NCI-H774 (cell line): Measurements from ENCODE around the gene TMEM165.

Source experiments
- DNase-seq: peaks from one replicate; lab custom pipeline; 2025; lab: John Stamatoyannopoulos, UW

TMEM165 gene

DNA sequence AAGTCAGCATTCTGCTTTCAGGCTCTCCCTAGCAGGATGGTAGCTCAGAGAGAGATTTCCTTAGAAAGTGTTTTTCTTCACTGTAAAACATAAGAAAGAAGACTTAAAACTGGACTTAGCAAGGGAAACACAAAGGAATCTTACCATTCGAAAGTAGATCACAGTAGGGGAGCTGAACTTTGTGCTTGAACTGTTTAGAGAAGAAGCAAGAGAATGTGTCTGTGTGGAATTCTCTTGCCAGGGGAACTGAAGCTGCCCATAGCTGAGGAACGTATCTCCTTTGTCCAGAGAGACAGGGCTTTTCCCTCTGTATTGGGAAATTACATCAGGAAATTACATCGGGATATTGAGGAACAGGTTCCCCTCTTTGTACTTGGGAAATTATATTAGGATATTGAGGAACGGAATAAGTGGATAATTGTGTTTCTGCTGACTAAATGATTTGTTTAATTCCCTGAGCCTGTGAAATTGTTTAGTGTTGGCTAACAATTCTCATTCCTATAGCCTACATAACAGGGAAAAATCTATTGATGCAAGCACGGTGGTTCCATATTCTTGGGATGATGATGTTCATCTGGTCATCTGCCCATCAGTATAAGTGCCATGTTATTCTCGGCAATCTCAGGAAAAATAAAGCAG, 28.6 kb upstream of the TMEM165 start:
- no peak for DNase-seq

DNA sequence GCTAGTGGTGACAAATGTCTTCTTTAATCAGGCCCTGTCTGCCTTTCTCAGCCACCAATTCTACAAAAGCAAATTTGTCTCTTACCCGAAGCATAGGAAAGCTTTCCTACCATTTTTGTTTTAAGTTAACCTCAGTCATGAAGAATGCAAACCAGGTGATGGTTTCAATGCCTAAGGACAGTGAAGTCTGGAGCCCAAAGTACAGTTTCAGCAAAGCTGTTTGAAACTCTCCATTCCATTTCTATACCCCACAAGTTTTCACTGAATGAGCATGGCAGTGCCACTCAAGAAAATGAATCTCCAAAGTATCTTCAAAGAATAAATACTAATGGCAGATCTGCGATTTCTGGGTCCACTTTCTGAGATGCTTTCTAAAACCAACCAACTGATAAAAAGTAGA, 25.8 kb upstream of the TMEM165 start:
- DNase-seq: no peak

DNA sequence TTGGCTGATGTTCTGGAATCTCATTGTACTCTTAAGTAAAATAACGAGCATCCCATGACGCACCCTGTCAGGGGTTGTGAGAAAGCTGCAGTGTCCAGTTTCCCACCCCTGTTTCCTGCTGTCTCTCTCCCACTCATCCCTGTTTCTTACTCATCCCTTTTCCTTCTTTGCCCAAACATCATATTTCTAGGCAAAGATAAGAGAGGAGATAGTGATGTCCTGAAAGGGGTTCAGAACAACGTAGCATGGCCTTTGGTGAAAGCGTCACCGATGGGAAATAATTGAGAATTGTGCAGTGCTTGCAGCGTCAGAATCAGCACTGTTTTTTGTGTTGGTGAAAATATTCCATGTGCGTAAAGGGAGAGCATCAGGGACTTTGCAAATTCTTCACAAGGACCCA, 23.5 kb upstream of the TMEM165 start:
- no peak for DNase-seq

DNA sequence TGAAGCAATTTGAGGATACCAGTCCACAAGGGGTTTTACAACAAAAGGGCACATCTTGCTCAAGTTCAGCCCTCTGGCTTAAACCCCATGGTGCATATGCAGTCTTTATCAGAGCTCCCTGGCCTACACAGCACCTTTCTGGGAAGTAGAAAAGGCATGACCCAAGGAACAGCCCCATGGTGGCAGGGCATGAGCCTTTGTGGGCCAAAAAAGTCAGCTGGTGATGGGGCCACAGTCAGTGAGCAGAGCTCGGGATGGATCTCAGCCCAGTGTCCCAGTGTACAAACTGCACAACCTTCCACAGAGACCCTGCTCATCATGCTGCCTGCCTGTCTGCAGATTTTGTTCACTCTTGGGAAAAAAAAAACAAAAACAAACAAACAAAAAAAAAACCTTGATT, 22.3 kb upstream of the TMEM165 start:
- no peak for DNase-seq

DNA sequence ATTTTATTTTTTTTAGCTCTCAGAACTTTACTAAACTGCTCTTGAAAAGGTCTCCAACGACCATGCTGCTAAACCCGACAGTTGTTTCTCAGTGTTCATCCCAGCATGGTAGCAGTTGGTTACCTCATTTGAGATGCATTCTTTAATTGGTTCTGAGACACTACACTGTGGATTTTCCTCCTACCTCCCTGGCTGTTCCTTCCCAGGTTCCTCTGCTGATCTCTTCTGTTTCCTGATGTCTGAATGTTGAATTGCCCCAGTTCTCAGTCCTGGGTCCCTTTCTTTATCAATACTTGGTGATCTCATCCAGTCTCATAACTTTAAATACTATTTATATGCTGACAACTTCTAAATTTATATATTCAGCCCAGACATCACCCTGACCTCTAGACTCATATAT, 19.1 kb upstream of the TMEM165 start:
- no peak for DNase-seq

DNA sequence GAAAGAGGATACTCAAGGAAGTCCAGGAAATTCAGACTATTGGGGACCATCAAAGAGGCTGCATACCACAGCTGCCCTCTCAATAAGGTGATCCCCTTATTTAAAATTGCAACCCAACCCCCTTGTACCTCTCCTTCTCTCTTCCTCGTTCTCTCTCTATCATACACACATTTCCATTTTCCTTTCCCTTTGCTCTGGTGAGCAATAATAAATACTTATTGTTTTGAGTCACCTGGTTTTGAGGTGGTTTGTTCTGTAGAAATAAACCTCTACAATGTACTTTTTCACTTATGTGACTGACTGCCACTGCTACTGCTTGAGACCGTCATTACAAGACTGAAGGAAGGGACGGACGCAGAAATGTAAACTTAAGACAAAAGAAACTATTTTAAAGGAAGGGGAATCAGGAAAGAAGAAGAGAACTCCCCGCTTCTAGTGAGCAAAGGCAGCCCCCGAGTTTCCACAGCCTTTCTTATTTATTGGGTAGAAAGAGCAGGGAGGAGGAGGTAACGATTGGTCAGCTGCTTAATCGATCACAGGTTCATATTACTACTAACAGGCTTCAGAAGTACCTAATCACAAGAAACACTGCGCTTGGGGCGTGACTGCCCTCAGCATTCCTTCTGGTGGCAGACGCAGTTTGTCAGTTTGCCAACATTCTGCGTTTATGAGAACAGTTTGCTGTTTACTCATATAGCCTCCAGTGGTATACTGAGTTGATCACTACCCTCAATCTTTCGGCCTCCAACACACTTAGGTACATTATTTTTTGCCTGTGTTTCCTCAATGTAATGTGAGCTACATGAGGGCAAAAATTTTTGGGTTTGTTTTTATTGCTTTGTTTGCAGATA, 16.9 kb upstream of the TMEM165 start:
- no peak for DNase-seq

DNA sequence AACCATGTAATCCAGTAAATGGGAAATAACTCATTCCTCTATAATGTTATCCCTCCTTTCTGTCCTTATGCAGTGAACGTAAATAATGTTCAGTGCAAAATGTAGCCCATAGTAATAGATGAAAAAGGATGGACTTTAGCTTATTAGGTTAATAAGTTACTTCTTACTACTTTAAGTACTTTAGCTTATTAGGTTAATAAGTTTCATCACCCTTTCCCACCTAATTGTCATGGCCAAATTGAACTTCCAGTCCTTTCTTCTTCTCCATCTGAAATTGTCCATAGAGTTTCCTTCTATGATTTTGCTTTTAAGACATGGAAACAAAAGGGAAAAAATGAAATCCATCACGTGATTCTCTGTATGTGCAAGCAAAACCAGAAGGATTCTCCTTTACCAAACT, 15.2 kb upstream of the TMEM165 start:
- no peak for DNase-seq

DNA sequence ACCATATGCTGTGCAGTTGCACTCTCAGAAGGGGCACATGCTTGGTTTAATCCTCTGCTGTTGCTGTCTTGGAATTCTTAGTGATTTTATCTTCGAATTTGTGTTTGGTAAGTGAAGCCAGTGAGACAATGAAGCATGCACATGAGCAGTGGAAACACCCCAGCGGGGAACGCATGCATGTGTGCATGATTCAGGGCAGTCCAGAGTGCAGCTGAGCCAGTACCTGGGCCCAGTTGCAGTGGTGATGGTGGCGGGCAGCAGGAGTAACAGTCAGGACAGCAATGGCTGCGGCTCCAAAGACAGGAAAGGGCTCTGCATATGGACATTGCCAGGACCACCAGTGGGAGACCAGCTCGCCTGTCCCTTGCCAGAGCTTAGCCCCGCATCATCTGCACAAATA, 14.3 kb upstream of the TMEM165 start:
- DNase-seq: no peak

DNA sequence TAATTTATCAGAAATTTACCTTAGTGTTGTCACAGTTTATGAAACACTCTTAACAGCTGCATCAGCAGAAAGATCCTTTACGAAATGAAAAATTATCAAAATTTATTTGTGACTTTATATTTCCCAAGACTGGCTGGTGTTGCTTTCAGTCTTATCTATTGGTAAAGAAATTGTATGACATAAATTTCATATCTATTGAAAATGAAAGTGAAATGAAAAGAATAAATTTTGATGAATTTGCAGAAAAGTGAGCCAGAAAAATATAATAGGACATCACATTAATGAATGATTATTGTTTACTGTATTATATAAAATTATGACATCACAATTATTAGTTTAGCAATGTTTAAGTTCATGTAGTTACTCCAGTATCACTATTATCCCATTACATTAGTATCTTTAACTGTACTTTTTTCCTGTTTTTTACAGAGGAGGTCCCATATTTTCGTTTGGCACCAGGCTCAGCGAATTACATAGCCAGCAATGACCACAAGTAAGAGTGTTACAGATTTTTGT, 13.2 kb upstream of the TMEM165 start:
- DNase-seq: no peak

DNA sequence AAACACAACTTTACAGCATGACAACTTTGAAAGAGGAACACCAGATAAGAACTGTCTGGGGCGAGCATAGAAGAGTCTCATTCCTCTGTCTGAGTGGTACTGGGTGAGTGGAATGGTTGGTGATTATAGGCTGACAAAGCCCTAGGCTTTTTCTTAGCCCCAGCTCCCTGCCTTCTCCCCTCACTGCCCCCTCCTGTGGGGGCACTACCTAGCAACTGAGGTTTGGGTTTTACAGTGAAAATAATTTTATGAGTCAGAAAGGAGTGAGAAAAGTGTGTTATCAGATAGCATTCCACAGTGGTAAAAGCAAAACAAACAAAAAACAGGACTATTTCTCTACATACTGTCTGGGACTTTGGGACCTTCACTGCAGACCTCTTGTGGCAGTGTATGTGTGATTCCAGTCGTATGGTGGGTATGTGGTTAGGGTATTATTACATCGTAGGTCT, 10.5 kb upstream of the TMEM165 start:
- DNase-seq: no peak

DNA sequence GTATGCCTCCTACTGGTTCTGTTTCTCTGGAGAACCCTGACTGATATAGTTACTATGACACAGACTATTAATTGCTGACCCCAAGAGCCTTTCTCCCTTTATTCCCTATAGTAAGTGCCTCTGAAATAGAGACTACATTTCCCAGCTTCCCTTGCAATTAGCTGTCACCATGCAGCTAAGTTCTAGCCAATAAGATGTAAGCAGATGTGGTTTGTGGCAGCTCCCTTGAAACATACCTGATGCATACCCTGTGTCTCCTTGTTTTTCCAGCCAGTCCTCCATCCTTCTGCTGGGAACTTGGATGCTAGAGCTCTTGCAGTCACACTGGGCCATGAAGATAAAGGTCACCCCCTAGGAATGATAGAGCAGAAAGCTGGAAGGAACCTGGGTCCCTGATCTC, 9.7 kb upstream of the TMEM165 start:
- no peak for DNase-seq

DNA sequence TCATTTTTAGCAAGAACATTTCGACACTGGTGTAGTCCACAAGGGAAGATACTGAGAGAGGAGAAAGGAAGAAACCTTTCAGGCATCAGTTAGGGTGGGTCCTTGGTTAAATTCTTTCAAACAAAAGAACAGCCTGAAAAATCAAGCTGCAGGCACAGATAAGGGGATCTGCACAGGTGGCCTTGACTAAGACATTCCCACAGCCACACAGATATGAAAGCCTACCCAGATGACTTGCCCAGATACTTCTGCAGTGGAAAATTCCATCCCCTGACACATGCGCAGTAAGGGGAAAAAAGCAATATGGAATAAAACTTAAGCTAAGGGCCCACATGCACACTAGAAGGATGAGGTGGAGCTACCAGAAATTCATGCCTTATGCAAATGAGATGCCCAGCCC, 8.9 kb upstream of the TMEM165 start:
- no peak for DNase-seq

DNA sequence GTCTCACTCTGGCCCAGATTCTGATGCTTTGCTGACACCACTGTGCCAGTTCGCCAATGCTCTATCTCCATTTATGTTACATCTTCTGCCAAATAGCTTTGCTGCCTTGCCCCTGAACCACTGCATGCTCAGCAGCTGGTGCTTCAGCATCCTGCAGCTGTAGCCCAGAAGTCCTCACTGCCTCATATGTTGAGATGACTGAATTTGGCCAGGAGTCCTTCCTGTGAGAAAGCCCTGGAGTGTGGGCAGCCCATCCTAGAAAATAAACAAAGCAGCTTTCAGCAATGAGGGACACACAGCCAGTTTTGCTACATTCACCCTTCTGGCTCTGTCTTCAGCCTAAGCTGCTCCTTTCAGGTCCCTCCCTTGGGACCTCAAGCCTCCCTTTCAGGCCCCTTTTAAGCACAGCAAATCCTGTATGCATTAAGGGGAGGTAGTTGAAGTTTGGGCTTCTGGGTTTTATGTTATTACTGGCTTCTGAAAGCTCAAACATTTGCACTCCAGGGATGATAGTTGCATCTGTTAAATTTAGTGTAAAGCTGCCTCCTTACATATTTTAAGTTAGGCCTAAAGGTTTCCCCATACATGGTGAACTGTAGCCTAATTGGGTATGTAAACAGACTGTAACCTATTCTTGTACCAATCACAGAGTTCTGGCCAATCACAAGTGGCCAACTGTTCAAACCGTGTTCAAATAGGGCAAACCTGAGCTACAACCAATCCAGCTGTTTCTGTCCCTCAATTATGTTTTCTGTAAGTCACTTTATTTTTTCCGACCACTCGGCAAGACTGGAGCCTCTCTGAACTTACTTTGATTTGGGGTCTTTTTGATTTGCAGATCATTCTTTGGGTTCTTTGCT, 2.1 kb upstream of the TMEM165 start:
- DNase-seq: no peak

DNA sequence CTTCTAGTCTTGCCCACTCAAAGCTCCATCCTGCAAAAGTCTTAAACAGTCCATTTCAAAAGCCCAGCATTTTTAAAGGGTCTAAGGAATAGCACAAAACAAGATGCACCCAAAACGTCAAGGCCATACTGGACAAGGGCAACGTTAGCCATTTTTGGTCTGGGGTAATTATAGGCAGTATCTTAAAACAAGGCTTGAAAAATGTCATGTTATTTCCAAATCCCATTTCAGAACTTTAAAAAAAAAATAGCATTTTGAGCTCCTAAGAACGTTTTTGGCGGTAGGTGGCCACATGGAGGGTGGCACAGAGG, 584 bp upstream of the TMEM165 start:
- DNase-seq: no peak

DNA sequence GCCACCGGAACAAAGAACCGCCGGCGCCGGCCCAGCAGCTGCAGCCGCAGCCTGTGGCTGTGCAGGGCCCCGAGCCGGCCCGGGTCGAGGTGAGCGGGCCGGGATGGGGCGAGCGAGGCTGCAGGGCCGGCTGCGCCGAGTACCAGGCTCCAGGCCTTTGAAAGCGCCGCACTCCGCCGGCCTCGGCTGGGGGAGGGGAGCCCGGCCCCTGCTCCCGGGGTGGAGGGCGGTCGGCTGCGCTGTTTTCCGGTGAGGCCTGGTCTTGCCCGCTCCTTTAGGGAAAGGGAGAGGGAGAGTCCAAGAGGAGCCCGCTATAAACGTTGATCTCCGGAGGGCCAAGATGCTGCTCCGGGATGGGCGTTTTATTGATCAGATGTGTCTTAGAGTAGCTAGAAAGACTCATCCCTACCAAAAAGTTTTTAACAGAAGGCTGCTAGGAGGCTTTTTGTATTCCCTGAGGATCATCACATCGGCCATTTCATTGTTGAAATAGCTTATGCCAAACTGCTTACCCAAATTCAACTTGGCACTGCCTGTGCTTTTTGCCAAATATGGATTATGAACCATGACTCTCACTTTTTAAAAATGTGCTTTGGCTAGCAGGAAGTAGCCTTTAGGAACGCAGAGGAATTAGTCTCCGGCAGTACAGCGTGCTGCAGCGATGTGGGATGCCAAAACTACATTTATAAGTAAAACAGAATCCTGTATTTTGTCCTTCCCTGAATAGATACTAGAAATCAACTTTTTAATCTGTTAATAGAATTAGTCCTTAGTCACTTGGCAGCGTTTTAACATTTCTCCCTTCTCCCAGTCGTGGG, 760 bp downstream of the TMEM165 start:
- peak; percentile 8 for DNase-seq

DNA sequence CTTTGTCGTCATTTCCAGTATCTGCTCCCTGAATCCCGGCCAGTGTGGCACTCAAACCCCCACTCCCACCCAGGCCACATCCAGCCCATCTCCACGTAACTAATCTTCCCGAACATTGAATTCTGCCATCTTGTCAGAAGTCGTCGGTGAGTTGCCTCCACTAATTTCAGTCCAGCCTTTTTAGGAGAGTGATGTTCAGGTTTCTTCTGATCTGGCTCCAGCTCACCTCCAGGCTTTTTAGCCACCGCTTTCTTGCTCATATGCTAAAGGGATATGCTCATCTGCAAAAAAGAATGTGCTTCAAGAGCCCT, 1.3 kb downstream of the TMEM165 start:
- DNase-seq: no peak

DNA sequence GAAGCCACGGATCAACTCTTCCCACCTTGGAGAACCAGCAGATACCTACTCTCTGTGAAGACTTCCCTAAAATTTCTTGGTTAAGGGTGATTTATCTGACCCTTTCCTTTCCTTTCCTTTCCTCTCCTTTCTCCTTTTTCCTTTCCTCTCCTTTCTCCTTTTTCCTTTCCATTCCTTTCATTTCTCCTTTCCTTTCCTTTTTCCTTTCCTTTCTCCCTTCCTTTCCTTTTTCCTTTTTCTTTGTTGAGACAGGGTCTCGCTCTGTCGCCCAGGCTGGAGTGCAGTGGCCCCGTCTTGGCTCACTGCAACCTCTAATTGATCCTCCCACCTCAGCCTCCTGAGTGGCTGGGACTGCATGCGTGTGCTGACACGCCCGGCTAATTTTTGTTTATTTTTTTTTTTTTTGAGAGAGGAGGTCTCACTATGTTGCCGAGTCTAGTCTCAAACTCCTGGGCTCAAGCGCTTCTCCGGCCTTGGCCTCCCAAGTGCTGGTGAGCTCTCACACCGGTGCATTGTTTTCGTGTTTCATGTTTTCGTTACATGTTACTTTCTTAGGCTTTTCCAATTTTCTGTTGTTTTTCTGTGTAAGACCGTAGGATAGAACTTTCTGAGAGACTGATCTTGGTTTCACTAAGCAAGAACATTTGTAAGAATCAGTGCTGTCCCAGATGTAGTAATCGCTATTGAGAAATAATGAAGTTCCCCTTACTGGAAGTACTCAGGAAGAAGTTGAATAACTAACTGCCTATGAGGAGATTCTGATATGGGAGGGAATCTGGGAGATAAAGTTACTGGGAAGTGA, 2.0 kb downstream of the TMEM165 start:
- no peak for DNase-seq

DNA sequence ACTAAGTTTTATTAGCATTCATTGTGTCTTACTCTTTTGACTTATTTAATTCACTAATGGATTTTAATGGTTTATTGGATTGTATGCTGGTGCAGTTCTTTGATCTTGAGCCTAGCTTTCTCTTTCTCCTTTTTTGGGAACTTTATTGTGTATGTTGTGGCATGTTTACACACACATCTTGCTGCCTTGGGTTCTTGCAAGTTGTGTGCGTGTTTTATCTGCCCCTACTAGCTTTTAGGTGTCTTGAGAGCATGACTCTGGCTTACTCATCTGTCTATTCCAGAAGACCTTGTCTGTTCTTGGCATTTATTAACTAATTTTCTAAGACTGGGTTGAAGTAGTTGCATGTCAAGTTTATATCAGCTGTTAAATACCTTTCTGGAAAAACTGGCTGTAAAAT, 2.7 kb downstream of the TMEM165 start:
- DNase-seq: no peak

DNA sequence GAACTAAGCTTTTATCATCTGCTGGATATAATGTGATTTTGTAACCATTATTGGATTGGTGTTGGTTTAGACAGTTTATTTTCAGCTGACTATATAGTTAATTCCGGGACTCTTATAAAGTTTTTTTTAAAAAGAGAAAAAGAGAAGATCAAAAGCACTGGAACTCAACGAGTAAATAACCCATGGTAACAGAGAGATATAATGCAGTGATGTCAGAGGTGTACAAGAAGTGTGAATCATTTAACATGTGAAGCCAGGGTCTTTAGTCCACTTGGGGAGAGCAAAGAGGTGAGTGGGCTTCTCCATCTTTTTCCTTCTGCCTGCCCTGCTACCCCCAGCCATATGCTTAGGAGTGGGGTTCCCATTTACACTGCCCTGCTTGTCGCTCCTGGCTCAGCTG, 3.2 kb downstream of the TMEM165 start:
- no peak for DNase-seq

DNA sequence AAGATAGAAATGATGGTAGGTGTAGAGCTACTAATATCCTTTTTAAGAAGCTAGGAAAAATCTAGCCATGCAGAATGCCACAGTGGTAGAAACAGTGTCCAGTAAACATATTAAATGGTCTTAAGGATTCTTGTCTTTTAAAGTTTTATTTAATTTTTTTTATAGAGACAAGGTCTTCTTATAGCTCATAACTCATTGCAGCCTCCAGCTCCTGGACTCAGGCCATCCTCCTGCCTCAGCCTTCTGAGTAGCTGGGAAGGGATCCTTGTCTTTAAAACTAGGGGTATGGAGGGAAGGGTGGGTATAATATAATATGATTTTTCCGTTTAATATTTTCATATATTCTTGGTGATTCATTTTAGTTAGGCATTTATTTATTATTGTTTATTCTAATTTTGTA, 3.8 kb downstream of the TMEM165 start:
- no peak for DNase-seq

DNA sequence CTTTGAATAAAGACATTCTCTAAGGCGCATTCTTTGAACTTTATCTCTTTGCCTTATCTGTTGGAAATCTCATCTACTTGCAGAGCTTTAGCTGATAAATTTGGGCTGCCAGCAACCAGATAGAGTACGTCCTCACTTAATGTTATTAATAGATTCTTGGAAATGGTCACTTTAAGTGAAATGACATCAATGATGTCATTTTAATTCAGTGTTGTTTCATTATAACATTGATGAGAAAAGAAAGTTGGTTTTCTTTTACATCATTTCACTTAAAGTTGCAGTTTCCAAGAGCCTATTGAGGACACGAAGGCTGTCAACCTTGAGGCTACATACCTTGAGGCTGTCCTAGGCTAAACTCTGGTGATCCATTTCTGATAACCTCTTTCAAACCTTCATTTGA, 9.3 kb downstream of the TMEM165 start:
- DNase-seq: no peak
